Mesendoderm (in vitro differentiated cells): ENCODE measurements around the gene TXLNG.
A peak's percentile ranks its signal among the peaks of the same experiment; 100 is the strongest.

Source experiments
- DNase-seq: peaks from one replicate; pipeline ENCODE4 v3.0.0; 2013
- H2AK5ac ChIP-seq: 2 replicates; pipeline ENCODE4 v1.6.1; 2013; ENCODE audit warnings: low read length, inconsistent platforms
- H2BK120ac ChIP-seq: 2 replicates; pipeline ENCODE4 v1.6.1; 2013; ENCODE audit warnings: low read depth, mild to moderate bottlenecking, low read length, moderate library complexity, mixed read lengths
- H2BK15ac ChIP-seq: replicated peaks from 2 replicates; pipeline ENCODE4 v1.6.1; 2013; ENCODE audit warnings: low read depth, mild to moderate bottlenecking, moderate library complexity
- H2BK5ac ChIP-seq: 2 replicates; pipeline ENCODE4 v1.6.1; 2013; ENCODE audit warnings: low read length, inconsistent platforms
- H3K18ac ChIP-seq: 2 replicates; pipeline ENCODE4 v1.6.1; 2013; ENCODE audit warnings: mild to moderate bottlenecking, low read length, mixed read lengths
- H3K23ac ChIP-seq: one replicate; pipeline ENCODE4 v1.6.1; 2013; ENCODE audit warnings: low read length
- H3K27ac ChIP-seq: 2 replicates; pipeline ENCODE4 v1.5.1; 2013; ENCODE audit warnings: low read depth, mild to moderate bottlenecking, inconsistent platforms, low read length, moderate library complexity
- H3K27me3 ChIP-seq: 2 replicates; pipeline ENCODE4 v1.6.1; 2013; ENCODE audit warnings: low read length, control low read depth, mild to moderate bottlenecking, inconsistent platforms; ENCODE audit not compliant: insufficient read depth, poor library complexity
- H3K36me3 ChIP-seq: 2 replicates; pipeline ENCODE4 v1.6.1; 2013; ENCODE audit warnings: low read length, inconsistent platforms; ENCODE audit not compliant: control insufficient read depth, insufficient read depth
- H3K4ac ChIP-seq: one replicate; pipeline ENCODE4 v1.6.1; 2013; ENCODE audit warnings: low read depth, mild to moderate bottlenecking, low read length, moderate library complexity
- H3K4me1 ChIP-seq: 2 replicates; pipeline ENCODE4 v1.6.1; 2013; ENCODE audit warnings: low read depth, low read length, inconsistent platforms; ENCODE audit not compliant: control insufficient read depth
- H3K4me2 ChIP-seq: 2 replicates; pipeline ENCODE4 v1.6.1; 2013; ENCODE audit warnings: low read length
- H3K4me3 ChIP-seq: 2 replicates; pipeline ENCODE4 v1.5.1; 2013; ENCODE audit warnings: mild to moderate bottlenecking, low read length
- H3K56ac ChIP-seq: one replicate; pipeline ENCODE4 v1.6.1; 2013; ENCODE audit warnings: low read length
- H3K79me1 ChIP-seq: 2 replicates; pipeline ENCODE4 v1.6.1; 2013; ENCODE audit warnings: low read length, inconsistent platforms
- H3K79me2 ChIP-seq: 2 replicates; pipeline ENCODE4 v1.6.1; 2013; ENCODE audit warnings: mild to moderate bottlenecking, low read length; ENCODE audit not compliant: control insufficient read depth, insufficient read depth
- H3K9ac ChIP-seq: 2 replicates; pipeline ENCODE4 v1.6.1; 2013; ENCODE audit warnings: low read length, inconsistent platforms
- H4K5ac ChIP-seq: one replicate; pipeline ENCODE4 v1.6.1; 2013; ENCODE audit warnings: low read length
- H4K8ac ChIP-seq: one replicate; pipeline ENCODE4 v1.6.1; 2013; ENCODE audit warnings: low read depth, mild to moderate bottlenecking, control low read depth, low read length, moderate library complexity
- WGBS: extraction: QIAGEN DNeasy Blood & Tissue Kit; methylation state at CpG from one replicate; pipeline ENCODE4 v1.1.7; 2013; ENCODE audit warnings: low lambda C conversion rate, missing lambda C conversion rate; ENCODE audit not compliant: insufficient coverage; ENCODE audit errors: extremely low coverage; 5-methylcytosine and 5-hydroxymethylcytosine counted together

TXLNG gene

GRCh38 chrX:16797841-16798240 is 11.6 kb downstream of the TXLNG start:
- H3K23ac ChIP-seq = no peak overlapping the region
- H3K27ac ChIP-seq = no peak overlapping the region
- no peak overlapping the region for H2BK15ac ChIP-seq
- no peak overlapping the region for H2AK5ac ChIP-seq
- no peak overlapping the region for H3K4me3 ChIP-seq
- no peak overlapping the region for H3K9ac ChIP-seq
- H3K4me1 ChIP-seq = no peaks in the 10 kb centered on the region
- no peaks in the 10 kb centered on the region for H3K79me1 ChIP-seq
- no CpG with 5 or more reads among the region's 4 CpGs for WGBS
- H3K18ac ChIP-seq = no peak overlapping the region
- no peak overlapping the region for H3K4me2 ChIP-seq
- H2BK5ac ChIP-seq = no peak overlapping the region
- H4K5ac ChIP-seq = no peak overlapping the region
- peaks cover 2% of the 10 kb centered on the region for H3K79me2 ChIP-seq
- no peaks in the 10 kb centered on the region for H3K27me3 ChIP-seq
- H4K8ac ChIP-seq = no peak overlapping the region
- DNase-seq = no peak
- H2BK120ac ChIP-seq = no peak overlapping the region
- no peaks in the 10 kb centered on the region for H3K36me3 ChIP-seq
- no peak overlapping the region for H3K4ac ChIP-seq
- H3K56ac ChIP-seq = no peak overlapping the region

- Histone ChIP-seq H3K27ac (no peak overlapping the region), H3K36me3 (no peaks in the 10 kb centered on the region), H3K79me1 (no peaks in the 10 kb centered on the region), H3K9ac (no peak overlapping the region), H2BK15ac (no peak overlapping the region), H3K23ac (no peak overlapping the region), H3K4me2 (no peak overlapping the region), H2BK5ac (no peak overlapping the region), H3K4me3 (no peak overlapping the region), H3K4ac (no peak overlapping the region), H4K8ac (no peak overlapping the region), H4K5ac (no peak overlapping the region), H2AK5ac (no peak overlapping the region), H3K4me1 (no peaks in the 10 kb centered on the region), H2BK120ac (no peak overlapping the region), H3K18ac (no peak overlapping the region), H3K27me3 (no peaks in the 10 kb centered on the region), H3K56ac (no peak overlapping the region), H3K79me2 (peaks cover 4% of the 10 kb centered on the region)
- WGBS = no CpG with 5 or more reads among the region's 8 CpGs
- DNase-seq = no peak
Observed at GRCh38 chrX:16804923-16805464, 18.7 kb downstream of the TXLNG start.

GRCh38 chrX:16807548-16807947 is 21.3 kb downstream of the TXLNG start:
- H3K9ac ChIP-seq = no peak overlapping the region

GRCh38 chrX:16807976-16808542 is 21.8 kb downstream of the TXLNG start:
- Histone ChIP-seq H3K79me2 (peaks cover 4% of the 10 kb centered on the region), H2AK5ac (no peak overlapping the region), H3K36me3 (no peaks in the 10 kb centered on the region), H3K4me2 (no peak overlapping the region), H2BK15ac (no peak overlapping the region), H3K23ac (no peak overlapping the region), H2BK120ac (no peak overlapping the region), H3K9ac (no peak overlapping the region), H4K8ac (no peak overlapping the region), H4K5ac (no peak overlapping the region), H3K18ac (no peak overlapping the region), H3K56ac (no peak overlapping the region), H2BK5ac (no peak overlapping the region), H3K4me1 (no peaks in the 10 kb centered on the region), H3K4ac (no peak overlapping the region), H3K79me1 (no peaks in the 10 kb centered on the region), H3K27me3 (no peaks in the 10 kb centered on the region), H3K4me3 (no peak overlapping the region), H3K27ac (no peak overlapping the region)
- peak; percentile 26 for DNase-seq
- WGBS = no CpG with 5 or more reads among the region's 4 CpGs

More at GRCh38 chrX:16807548-16807947, 21.3 kb downstream of the TXLNG start:
- peak; percentile 54 for DNase-seq
- no peaks in the 10 kb centered on the region for H3K27me3 ChIP-seq
- no peak overlapping the region for H2AK5ac ChIP-seq
- H4K8ac ChIP-seq = no peak overlapping the region
- H3K4me3 ChIP-seq = no peak overlapping the region
- no peak overlapping the region for H3K27ac ChIP-seq
- H2BK5ac ChIP-seq = no peak overlapping the region
- no peaks in the 10 kb centered on the region for H3K79me1 ChIP-seq
- H2BK120ac ChIP-seq = no peak overlapping the region
- H3K56ac ChIP-seq = no peak overlapping the region
- H3K4ac ChIP-seq = no peak overlapping the region
- no peak overlapping the region for H4K5ac ChIP-seq
- H3K36me3 ChIP-seq = no peaks in the 10 kb centered on the region
- no peak overlapping the region for H2BK15ac ChIP-seq
- no peak overlapping the region for H3K23ac ChIP-seq
- H3K18ac ChIP-seq = no peak overlapping the region
- H3K4me2 ChIP-seq = no peak overlapping the region
- no peaks in the 10 kb centered on the region for H3K4me1 ChIP-seq
- peaks cover 4% of the 10 kb centered on the region for H3K79me2 ChIP-seq

- no peaks in the 10 kb centered on the region for H3K36me3 ChIP-seq
- no peaks in the 10 kb centered on the region for H3K79me1 ChIP-seq
- H2BK120ac ChIP-seq = no peak overlapping the region
- no peak overlapping the region for H4K8ac ChIP-seq
- H3K9ac ChIP-seq = no peak overlapping the region
- no peak overlapping the region for H3K56ac ChIP-seq
- no peak overlapping the region for H4K5ac ChIP-seq
- H3K79me2 ChIP-seq = no peaks in the 10 kb centered on the region
- no peak overlapping the region for H3K18ac ChIP-seq
- H3K4me3 ChIP-seq = no peak overlapping the region
- H3K4me1 ChIP-seq = no peaks in the 10 kb centered on the region
- no peak overlapping the region for H3K27ac ChIP-seq
- DNase-seq = no peak
- no peak overlapping the region for H2AK5ac ChIP-seq
- WGBS = no CpG with 5 or more reads among the region's 1 CpG
- no peak overlapping the region for H3K4ac ChIP-seq
- H3K27me3 ChIP-seq = no peaks in the 10 kb centered on the region
- no peak overlapping the region for H2BK15ac ChIP-seq
- H3K23ac ChIP-seq = no peak overlapping the region
- no peak overlapping the region for H2BK5ac ChIP-seq
- no peak overlapping the region for H3K4me2 ChIP-seq
Observed at GRCh38 chrX:16814597-16814996, 28.3 kb downstream of the TXLNG start.

GRCh38 chrX:16819634-16820033 is 33.4 kb downstream of the TXLNG start:
- H3K36me3 ChIP-seq = no peaks in the 10 kb centered on the region
- H3K56ac ChIP-seq = no peak overlapping the region
- no peak overlapping the region for H3K18ac ChIP-seq
- H2BK120ac ChIP-seq = no peak overlapping the region
- H3K27me3 ChIP-seq = no peaks in the 10 kb centered on the region
- no peaks in the 10 kb centered on the region for H3K79me2 ChIP-seq
- H3K9ac ChIP-seq = no peak overlapping the region
- H3K4me2 ChIP-seq = no peak overlapping the region
- H2AK5ac ChIP-seq = no peak overlapping the region
- H2BK15ac ChIP-seq = no peak overlapping the region
- H3K4ac ChIP-seq = no peak overlapping the region
- no peak overlapping the region for H2BK5ac ChIP-seq
- H4K5ac ChIP-seq = no peak overlapping the region
- no peaks in the 10 kb centered on the region for H3K4me1 ChIP-seq
- no peak overlapping the region for H3K27ac ChIP-seq
- H3K4me3 ChIP-seq = no peak overlapping the region
- WGBS = 100% methylated on average over 1 of the region's 5 CpGs
- no peak overlapping the region for H3K23ac ChIP-seq
- H3K79me1 ChIP-seq = no peaks in the 10 kb centered on the region
- H4K8ac ChIP-seq = no peak overlapping the region
- no peak for DNase-seq
